C1 segment of cervical spinal cord (tissue), 14 donors: ENCODE measurements around the gene AOAH.

ENCODE experiments used
- DNase-seq, 14 donors: peaks; one replicate each; lab custom pipeline; 2025; lab: John Stamatoyannopoulos, UW

AOAH gene

GRCh38 chr7:36723951-36724664, at the start of gene AOAH:
AOAH (minus strand) TSS chr7:36724494; CDS start chr7:36724148, 346 bp downstream.
- peak in 4 of 14 donors; percentile 28 to 45 (median 28) for DNase-seq

DNA sequence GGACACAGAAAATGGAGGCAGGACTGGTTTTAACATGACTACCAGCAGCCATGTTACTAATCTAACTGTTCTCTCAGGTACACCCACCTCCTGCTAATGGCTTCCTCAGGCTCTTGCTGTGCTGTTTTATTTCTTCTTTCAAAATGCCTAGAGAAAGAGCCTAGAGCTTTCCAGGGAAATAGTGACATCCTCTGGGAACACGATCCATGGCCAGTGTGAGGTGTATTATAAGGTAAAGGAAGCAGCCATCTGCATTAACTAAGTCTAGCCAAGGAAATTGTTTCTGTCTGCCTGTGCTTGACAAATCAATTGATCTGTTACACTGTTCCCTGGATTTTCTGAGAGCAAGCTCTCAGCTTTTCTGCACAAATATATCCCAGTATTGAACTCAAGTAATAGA, 42.2 kb upstream of the AOAH start:
- DNase-seq, result no peak

GRCh38 chr7:36765605-36766004, 41.3 kb upstream of the AOAH start:
- no peak for DNase-seq

DNA sequence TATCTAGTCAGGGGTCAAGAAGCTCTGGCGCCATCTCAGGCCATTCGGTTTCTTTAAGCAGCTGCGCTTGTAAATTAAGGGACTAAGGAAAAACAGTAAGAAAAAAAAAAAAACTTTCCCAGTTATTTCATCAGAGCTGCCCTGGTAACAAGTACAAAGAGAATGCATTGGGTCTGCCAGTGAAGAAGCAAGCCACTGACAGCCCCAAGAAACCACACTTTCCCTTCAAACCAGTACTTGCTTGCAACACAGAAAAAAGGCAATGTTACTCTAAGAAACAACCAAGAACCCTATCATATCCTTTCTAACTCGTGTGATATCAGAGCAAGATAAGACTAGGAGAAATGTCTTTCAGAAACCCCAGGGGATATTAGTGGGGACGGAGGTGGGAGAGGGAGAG, 40.6 kb upstream of the AOAH start:
- DNase-seq, result no peak

- DNase-seq, result no peak
Observed at GRCh38 chr7:36763132-36763816, 39.0 kb upstream of the AOAH start.

DNA sequence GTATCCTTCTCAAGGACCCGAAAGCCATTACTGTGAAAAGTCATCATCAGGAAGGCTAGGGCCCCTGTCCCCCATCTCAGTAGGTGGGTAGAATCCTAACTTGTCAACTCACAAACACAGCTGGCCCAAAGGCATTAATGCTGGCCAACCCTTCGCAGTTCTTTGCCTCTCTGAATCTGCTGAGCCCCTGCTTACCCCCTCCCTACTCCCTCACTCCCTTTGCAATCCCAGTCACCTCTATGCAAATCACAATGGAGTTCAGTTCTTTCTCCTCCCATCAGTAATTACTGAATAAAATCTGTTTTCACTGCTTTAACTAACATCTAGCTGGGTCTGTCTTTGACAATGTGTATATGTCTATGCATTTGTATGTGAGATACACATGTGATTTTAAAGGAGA, 38.1 kb upstream of the AOAH start:
- DNase-seq, result no peak

- DNase-seq, result no peak
Observed at GRCh38 chr7:36761835-36762234, 37.5 kb upstream of the AOAH start.

DNA sequence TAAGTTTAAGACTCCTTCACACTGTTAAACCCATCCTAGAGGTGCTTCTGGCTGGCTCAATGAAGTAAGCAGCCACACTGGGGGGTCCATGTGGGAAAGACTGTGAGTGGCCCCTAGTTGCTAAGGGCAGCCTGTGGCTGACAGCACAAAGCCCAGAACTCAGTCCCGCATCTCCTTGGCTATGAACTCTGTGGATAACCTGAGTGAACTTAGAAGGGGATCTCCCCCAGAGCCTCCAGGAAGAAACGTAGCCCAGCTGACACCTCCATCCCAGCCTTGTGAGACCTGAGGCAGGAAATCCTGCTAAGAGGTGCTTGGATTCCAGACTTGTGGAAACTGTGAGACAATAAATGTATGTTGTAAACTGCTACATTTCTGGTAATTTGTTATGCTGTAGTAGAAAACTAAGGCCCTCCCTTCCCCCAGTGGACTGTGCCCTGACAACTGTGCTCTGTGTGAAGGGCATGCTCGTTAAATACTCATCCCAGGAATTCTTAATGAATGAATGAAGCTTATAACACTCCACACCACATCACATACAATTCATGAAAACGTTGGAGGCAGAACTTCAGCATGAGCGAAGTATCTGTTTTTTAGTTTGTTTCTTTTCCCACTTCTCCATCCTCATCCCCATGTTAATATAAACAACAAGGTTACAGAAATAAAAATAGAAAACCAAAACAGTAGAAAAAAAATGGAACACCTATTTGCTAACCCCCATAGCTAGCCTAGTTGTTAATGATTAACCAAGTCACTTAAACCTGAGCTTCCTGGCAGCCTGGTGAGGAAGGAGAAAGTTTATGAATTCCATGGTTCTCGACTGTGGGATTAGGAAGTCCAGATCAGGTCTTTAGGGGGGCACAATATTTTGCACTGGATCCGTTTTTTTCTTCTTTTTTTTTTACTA, 36.8 kb upstream of the AOAH start:
- no peak for DNase-seq

GRCh38 chr7:36758879-36759278, 34.6 kb upstream of the AOAH start:
- DNase-seq, result no peak

DNA sequence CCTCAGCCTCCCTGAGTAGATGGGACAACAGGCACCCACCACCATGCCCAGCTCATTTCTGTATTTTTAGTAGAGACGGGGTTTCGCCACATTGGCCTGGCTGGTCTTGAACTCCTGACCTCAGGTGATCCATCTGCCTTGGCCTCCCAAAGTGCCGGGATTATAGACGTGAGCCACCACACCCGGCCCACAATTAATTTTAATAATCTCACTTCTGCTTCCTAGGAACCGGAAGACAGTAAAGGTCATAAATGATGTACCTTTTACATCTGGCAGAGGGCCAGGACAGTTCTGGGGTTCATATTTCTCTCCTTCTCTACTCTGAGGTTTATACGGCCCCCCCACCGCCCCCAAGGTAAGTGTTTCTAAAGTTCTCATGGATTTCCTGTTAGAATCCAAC, 31.2 kb upstream of the AOAH start:
- DNase-seq, result no peak

DNA sequence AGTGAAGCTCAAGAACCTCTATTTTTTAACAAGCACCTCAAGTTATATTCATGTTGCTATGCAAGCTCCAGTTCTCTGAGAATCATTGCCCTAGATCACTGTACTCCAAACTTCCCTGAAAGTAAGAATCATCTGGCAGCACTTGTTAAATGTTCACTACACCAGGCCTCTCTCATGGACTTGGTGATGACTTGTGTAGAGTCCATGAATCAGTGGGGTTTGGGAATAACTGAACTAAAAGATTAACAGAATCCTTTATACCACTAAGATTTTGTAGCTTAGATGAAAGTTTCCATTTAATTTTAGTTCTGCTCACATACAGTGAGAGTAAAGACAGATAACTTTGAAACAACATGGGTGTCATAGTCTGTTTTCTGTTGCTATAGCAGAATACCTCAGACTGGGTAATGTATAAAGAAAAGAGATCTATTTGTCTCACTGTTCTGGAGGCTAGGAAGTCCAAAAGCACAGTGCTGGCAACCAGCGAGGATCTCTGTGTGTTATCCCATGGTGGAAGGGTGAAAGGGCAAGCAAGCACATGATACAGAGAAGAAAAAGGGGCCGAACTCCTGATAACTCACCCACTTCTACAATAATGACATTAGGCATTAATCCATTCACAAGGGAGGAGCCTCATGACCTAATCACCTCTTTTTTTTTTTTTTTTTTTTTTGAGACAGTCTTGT, 27.9 kb upstream of the AOAH start:
- no peak for DNase-seq

DNA sequence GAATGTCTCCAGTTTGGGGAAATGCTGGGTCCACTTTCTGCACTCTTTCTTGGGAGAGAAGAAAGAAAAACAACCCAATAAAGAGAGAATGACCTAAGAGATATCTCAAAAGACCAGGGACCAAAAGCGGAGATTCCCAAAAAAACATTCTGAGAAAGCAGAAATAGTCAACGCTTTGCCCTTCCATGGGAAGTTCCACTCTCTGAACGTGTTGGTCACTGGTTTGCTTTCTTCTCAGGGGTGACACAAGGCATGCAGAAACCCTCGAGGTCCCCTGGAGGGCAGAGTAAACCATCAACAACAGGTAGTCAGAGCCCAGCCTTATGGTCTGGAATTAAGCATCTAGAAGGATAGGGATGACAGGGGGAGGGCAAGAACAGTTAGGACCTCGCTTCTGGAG, 26.2 kb upstream of the AOAH start:
- no peak for DNase-seq

DNA sequence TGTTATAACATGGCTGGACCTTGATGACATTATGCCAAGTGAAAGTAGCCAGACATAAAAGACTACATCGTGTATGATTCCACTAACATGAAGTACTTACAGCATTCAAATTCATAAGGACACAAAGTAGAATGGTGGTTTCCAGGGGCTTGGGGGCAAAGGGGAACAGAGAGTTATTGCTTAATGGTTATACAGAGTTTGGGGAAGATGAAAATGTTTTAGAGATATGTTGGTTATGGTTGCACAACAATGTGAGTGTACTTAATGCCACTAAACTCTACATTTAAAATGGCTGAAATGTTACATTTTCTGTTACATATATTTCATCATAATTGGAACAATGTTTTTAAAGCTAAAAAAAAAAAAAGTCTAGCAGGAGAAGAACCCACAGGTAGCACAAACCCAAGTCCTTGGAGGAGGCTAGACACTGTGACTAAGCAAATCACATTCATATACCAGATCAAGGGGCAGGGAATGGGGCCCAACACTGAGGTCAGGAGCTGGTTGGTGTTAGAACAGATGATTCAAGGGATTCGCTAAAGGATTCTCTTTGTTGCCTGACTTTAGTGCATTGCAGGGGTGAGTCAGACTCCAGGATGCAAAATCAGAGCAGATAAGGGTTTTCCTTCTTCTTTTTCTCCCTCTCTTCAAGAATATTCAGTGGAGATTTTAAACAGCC, 25.1 kb upstream of the AOAH start:
- DNase-seq, result no peak

GRCh38 chr7:36748017-36748487, 23.8 kb upstream of the AOAH start:
- DNase-seq, result no peak

- DNase-seq, result no peak
Observed at GRCh38 chr7:36747280-36748016, 23.2 kb upstream of the AOAH start.

GRCh38 chr7:36746347-36746746, 22.1 kb upstream of the AOAH start:
- peak in 1 of 14 donors; percentile 27 for DNase-seq

GRCh38 chr7:36742911-36743775, 18.8 kb upstream of the AOAH start:
- peak in 3 of 14 donors; percentile 16 to 18 (median 17) for DNase-seq

- DNase-seq, result no peak
Observed at GRCh38 chr7:36741866-36742265, 17.6 kb upstream of the AOAH start.

- DNase-seq, result no peak
Observed at GRCh38 chr7:36739351-36739750, 15.1 kb upstream of the AOAH start.
